Aorta (tissue), 5 donors: Measurements from ENCODE around the gene EXD1. TPM values are rescaled to one million over a fixed set of nuclear protein-coding genes. Genes with fewer than 3 reads are reported as not detected.

Source experiments
- ATAC-seq: fragments of 200-7000 bp; cut with Tn5 transposase; one replicate; pipeline ENCODE4 v1.9.1; 2022; ENCODE audit warnings: moderate library complexity; ENCODE audit not compliant: low FRiP score
- DNase-seq, 2 donors: peaks; one replicate each; pipeline ENCODE4 v3.0.0-alpha.2; 2020
- H3K27ac ChIP-seq, 2 donors: one replicate each; pipeline ENCODE4 v1.5.1; 2013; ENCODE audit warnings: low read length in 2 of 2, mild to moderate bottlenecking in 2 of 2, moderate library complexity in 2 of 2, control low read depth in 1 of 2, inconsistent platforms in 1 of 2, low read depth in 1 of 2
- H3K27me3 ChIP-seq, 2 donors: one replicate each; pipeline ENCODE4 v1.6.1; 2013; ENCODE audit warnings: control low read depth in 1 of 2, low read length in 1 of 2, mild to moderate bottlenecking in 1 of 2, moderate library complexity in 1 of 2; ENCODE audit not compliant: insufficient read depth in 2 of 2, control insufficient read depth in 1 of 2
- H3K36me3 ChIP-seq, 2 donors: one replicate each; pipeline ENCODE4 v1.6.1; 2013; ENCODE audit warnings: control low read depth in 1 of 2, low read length in 1 of 2, mild to moderate bottlenecking in 1 of 2; ENCODE audit not compliant: insufficient read depth in 2 of 2, control insufficient read depth in 1 of 2
- H3K4me1 ChIP-seq, 2 donors: one replicate each; pipeline ENCODE4 v1.6.1; 2013; ENCODE audit warnings: low read length in 2 of 2, control low read depth in 1 of 2, mild to moderate bottlenecking in 1 of 2, moderate library complexity in 1 of 2; ENCODE audit not compliant: insufficient read depth in 2 of 2, control insufficient read depth in 1 of 2
- H3K4me3 ChIP-seq, 2 donors: one replicate each; pipeline ENCODE4 v1.5.1; 2013; ENCODE audit warnings: low read length in 2 of 2, control low read depth in 1 of 2, mild to moderate bottlenecking in 1 of 2
- H3K9me3 ChIP-seq: one replicate; pipeline ENCODE4 v1.6.1; 2013; ENCODE audit warnings: mild to moderate bottlenecking, low read length; ENCODE audit not compliant: control insufficient read depth
- WGBS, 2 donors: extraction: QIAGEN DNeasy Blood & Tissue Kit; methylation state at CpG; one replicate each; pipeline ENCODE4 v1.1.7; 2013; 5-methylcytosine and 5-hydroxymethylcytosine counted together
- intact Hi-C, 2 donors: fragments of 100-400 bp; cut with DNase I; formaldehyde crosslinking; loops; one replicate each; pipeline versions ENCODE4 v1.14.2 to v1.15.0; 2022
- polyA plus RNA-seq, 2 donors: library from polyadenylated mRNA; stranded (reverse); fragments of 200-250 nt; gene quantifications; one replicate each; pipeline ENCODE4 v1.2.3, GENCODE V29; 2013
- total RNA-seq, 2 donors: library from RNA; stranded (reverse); fragmentation: NEBNext Ultra II Directional; extraction: Animal tissue kit (Norgen Biotek cat#: 25700); gene quantifications; one replicate each; pipeline ENCODE4 v1.2.1, GENCODE V29; 2021
- donor health status: healthy with polysubstance abuse.
- donor health status: Bipolar disorder and iron deficiency.
- donor health status: DM: no; HTN: no; CAD: no.
- donor health status: DM: no; HTN: no; CAD: no.
- donor health status: DM: yes; HTN: yes; CAD: no.

EXD1 gene
- total and polyA plus RNA-seq, 4 donors = not detected

DNA sequence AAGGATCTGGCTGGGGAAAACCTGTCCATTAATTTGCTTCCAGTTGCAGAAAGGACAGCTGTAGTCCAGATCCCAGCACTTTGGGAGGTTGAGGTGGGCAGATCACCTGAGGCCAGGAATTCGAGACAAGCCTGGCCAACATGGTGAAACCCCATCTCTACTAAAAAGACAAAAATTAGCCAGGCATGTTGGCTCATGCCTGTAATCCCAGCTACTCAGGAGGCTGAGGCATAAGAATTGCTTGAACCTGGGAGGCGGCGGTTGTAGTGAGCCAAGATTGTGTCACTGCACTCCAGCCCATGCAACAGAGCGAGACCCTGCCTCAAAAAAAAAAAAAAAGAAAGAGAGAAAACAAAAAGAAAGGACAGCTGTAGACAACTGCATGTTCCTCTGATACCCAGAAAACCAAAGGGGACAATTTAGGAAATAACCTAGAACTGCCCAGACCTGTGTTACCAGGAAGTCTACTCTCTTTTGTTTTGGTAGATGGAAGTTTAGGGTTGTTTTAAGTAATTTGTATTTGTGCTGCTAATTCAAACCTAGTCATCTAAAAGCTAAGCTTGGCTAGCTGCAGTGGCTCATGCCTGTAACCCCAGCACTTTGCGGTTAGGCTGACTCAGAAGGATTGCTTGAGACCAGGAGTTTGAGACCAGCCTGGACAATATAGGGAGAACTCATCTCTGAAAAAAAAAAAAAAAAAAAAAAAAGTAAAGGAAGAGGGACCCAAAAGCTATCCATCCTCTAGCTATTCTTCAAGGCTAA lies 22.7 kb downstream of the EXD1 start:
- no peak overlapping the region for H3K27ac ChIP-seq
- H3K9me3 ChIP-seq = no peaks in the 10 kb centered on the region
- DNase-seq (no peak), ATAC-seq (no peak)
- 78 to 79% methylated on average over 5 of the region's 5 CpGs for WGBS, 2 donors
- no peaks in the 10 kb centered on the region for H3K36me3 ChIP-seq
- no peak overlapping the region for H3K4me3 ChIP-seq
- H3K27me3 ChIP-seq = no peaks in the 10 kb centered on the region
- intact Hi-C loops = no loop called here
- H3K4me1 ChIP-seq = no peaks in the 10 kb centered on the region

DNA sequence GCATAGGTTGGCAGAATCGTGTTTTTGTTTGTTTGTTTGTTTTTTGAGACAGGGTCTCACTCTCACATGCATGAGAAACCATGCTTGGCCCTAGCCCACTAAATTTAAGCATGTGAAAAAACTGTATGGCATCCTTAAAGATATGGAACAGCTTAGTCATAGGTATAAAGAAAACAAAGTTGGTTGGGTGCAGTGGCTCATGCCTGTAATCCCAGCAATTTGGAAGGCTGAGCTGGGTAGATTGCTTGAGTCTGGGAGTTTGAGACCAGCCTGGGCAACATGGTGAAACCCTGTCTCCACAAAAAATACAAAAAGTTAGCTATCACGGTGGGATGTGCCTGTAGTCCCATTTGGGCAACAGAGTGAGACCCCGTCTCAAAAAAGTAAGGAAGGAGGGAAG lies 25.2 kb downstream of the EXD1 start:
- ATAC-seq (no peak), DNase-seq (no peak)
- H3K4me3 ChIP-seq = no peak overlapping the region
- no peaks in the 10 kb centered on the region for H3K4me1 ChIP-seq
- H3K36me3 ChIP-seq = no peaks in the 10 kb centered on the region
- H3K27ac ChIP-seq = no peak overlapping the region
- 58 to 65% methylated on average over 3 of the region's 3 CpGs for WGBS, 2 donors
- intact Hi-C loops = no loop called here
- no peaks in the 10 kb centered on the region for H3K9me3 ChIP-seq
- H3K27me3 ChIP-seq = no peaks in the 10 kb centered on the region

DNA sequence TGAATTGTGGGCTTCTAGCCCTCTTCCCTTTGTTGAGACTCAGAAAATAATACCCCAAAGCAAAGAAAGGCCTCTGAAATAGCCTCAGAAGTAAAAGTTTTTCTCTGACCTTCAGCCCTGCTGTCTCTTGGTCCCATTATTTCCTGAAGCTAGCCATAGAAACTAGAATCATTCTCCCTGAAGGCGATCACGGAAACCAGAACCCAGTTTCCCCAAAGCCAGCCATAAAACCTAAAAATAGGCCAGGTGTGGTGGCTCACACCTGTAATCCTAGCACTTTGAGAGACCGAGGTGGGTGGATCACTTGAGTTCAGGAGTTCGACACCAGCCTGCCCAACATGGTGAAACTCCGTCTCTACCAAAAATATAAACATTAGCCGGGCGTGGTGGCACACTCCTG lies 27.2 kb downstream of the EXD1 start:
- Histone ChIP-seq H3K27ac (no peak overlapping the region), H3K4me1 (no peaks in the 10 kb centered on the region), H3K4me3 (no peak overlapping the region), H3K27me3 (no peaks in the 10 kb centered on the region), H3K36me3 (no peaks in the 10 kb centered on the region), H3K9me3 (no peaks in the 10 kb centered on the region)
- intact Hi-C loops = no loop called here
- 92 to 95% methylated on average over 7 of the region's 7 CpGs for WGBS, 2 donors
- ATAC-seq = no peak
- DNase-seq = no peak

DNA sequence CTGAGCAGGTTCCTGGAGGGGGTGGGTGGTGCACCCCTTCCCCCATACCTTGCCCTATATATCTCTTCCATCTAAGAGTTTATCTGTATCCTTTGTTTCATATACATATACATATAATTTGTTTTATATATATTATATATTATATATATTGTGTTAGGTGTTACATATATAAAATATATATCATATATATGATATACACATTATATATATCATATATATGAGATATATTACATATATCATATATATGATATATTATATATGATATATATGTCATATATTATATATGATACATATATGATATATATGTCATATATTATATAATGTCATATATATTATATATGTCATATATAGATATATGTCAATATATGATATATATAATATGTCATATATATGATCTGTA lies 31.1 kb downstream of the EXD1 start:
- DNase-seq (no peak), ATAC-seq (no peak)
- Histone ChIP-seq H3K4me1 (no peaks in the 10 kb centered on the region), H3K36me3 (no peaks in the 10 kb centered on the region), H3K27me3 (no peaks in the 10 kb centered on the region), H3K4me3 (no peak overlapping the region), H3K27ac (no peak overlapping the region), H3K9me3 (no peaks in the 10 kb centered on the region)
- intact Hi-C loops = no loop called here

DNA sequence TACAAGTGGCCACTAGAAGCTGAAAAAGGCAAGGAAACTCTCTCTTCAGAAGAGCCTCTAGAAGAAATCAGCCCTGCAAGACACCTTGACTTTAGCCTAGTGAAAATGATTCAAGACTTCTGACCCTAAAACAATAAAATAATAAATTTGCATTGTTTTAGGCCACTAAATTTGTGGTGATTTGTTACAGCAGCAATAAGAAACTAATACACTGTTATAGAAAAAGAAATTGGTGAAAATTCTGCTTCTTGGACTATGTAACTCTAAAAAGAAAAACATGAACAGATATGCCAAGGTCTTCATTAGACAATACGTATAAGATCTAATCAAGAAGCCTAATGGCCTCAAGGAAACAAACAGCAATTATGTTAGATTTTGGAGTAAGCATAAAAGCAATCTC lies 36.1 kb downstream of the EXD1 start:
- no peak for DNase-seq
- Histone ChIP-seq H3K9me3 (no peaks in the 10 kb centered on the region), H3K27ac (no peak overlapping the region), H3K36me3 (no peaks in the 10 kb centered on the region), H3K27me3 (no peaks in the 10 kb centered on the region), H3K4me3 (no peak overlapping the region), H3K4me1 (no peaks in the 10 kb centered on the region)
- no peak for ATAC-seq
- intact Hi-C loops = no loop called here
- WGBS, 2 donors = 93 to 97% methylated on average over 1 of the region's 1 CpG

DNA sequence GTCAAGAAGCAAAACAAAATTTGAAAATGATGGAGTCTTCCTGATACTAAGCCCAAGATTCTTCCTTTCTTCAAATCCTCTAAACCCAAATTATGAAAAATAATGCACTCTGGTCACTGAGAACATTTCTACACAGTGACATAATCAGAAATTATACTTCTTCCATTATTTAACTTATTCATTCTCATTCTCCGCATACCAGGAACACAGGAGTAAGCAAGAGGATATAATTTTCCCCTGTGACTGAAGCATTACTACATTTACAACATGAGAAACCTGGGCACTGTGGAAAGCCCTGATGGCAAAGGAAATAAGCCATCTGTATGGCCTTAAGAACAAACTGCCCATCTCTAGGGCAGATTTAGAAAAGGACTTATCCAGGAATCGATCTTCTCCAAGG lies 47.0 kb downstream of the EXD1 start:
- Histone ChIP-seq H3K36me3 (no peaks in the 10 kb centered on the region), H3K9me3 (no peaks in the 10 kb centered on the region), H3K27ac (no peak overlapping the region), H3K4me3 (no peak overlapping the region), H3K27me3 (no peaks in the 10 kb centered on the region), H3K4me1 (no peaks in the 10 kb centered on the region)
- 33 to 35% methylated on average over 2 of the region's 2 CpGs for WGBS, 2 donors
- intact Hi-C loops = loop anchor here (5.0 to 10.0 kb wide), 2 partner anchors 281 to 329 kb away; no protein-coding TSS in a partner anchor
- ATAC-seq = no peak
- no peak for DNase-seq

DNA sequence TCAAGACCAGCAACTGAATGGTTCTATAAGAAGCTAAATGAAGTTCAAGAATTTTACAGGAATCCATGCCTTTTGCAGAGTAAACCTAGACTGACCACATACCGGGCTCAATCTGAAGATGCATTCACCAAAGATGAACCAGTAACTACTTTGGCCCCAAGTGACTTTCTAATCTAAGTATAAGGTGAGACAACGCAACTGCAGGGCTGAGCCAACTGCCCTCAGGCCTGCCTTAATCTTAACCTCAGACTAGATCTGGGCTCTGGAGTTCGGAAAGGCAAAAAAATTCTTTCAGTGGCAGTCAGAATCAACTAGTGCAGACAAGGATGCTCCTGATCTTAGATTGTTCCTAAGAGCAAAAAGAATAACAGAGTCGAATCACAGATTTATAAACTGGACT lies 48.3 kb downstream of the EXD1 start:
- H3K36me3 ChIP-seq = no peaks in the 10 kb centered on the region
- ATAC-seq (no peak), DNase-seq (no peak)
- 55 to 65% methylated on average over 4 of the region's 4 CpGs for WGBS, 2 donors
- no peaks in the 10 kb centered on the region for H3K27me3 ChIP-seq
- intact Hi-C loops = loop anchor here (5.0 to 10.0 kb wide), 2 partner anchors 280 to 327 kb away; no protein-coding TSS in a partner anchor
- no peaks in the 10 kb centered on the region for H3K4me1 ChIP-seq
- no peak overlapping the region for H3K4me3 ChIP-seq
- no peaks in the 10 kb centered on the region for H3K9me3 ChIP-seq
- no peak overlapping the region for H3K27ac ChIP-seq

DNA sequence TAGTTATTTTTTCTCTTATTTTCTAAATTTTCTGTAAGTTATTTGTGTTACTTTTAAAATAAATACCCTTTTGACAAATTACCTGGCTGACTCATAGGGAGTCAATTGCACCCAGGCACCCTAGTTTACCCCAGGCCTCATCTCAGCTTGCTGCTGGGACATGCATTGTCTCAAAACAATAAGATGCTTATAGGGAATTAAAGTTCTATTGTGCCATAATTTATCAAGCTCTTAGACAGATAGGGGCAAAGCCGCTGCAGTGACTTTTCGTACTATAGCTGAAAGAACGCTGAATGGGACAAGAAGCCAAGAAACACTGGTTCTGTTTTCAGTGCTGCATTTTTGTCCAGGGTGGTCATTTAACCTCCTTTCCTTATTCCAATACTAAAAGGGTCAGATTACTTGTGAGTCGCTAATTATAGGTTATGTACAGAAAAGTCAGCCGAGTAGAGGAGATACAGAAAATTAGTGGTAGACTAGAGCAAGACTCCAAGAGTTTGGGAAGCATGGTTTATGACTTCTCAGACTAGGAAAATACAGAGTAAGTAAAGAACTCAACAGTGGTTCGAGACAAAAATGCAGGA lies 50.3 kb downstream of the EXD1 start:
- Histone ChIP-seq H3K4me1 (no peaks in the 10 kb centered on the region), H3K27ac (no peak overlapping the region), H3K36me3 (no peaks in the 10 kb centered on the region), H3K4me3 (no peak overlapping the region), H3K9me3 (no peaks in the 10 kb centered on the region), H3K27me3 (no peaks in the 10 kb centered on the region)
- DNase-seq (no peak), ATAC-seq (no peak)
- 44 to 46% methylated on average over 6 of the region's 6 CpGs for WGBS, 2 donors
- intact Hi-C loops = loop anchor here (5.0 to 10.0 kb wide), 2 partner anchors 278 to 325 kb away; no protein-coding TSS in a partner anchor

DNA sequence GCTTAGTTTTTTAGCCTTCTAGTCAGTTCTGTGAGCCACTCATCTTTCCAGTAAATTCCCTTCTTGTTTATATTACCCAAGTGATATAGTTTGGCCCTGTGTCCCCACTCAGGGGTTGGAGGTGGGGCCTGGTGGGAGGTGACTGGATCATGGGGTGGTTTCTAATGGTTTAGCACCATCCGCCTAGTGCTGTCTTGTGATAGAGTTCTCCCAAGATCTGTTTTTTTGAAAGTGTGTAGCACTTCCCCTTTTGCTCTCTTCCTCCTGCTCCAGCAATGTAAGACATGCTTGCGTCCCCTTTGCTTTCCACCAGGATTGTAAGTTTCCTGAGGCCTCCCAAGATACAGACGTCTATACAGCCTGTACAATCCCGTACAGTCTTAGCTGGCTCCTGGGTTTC lies 60.8 kb downstream of the EXD1 start:
- DNase-seq = peak in 1 of 2 donors; percentile 61
- WGBS, 2 donors = 86 to 90% methylated on average over 4 of the region's 4 CpGs

More for the DNA sequence above, 60.8 kb downstream of the EXD1 start:
- Histone ChIP-seq H3K4me3 (no peak overlapping the region), H3K27ac (no peak overlapping the region), H3K9me3 (no peaks in the 10 kb centered on the region), H3K27me3 (no peaks in the 10 kb centered on the region), H3K36me3 (no peaks in the 10 kb centered on the region), H3K4me1 (no peaks in the 10 kb centered on the region)
- intact Hi-C loops = no loop called here
- no peak for ATAC-seq
